HG03521 (cell line): ENCODE measurements around the gene PLA2G10.
A peak's percentile ranks its signal among the peaks of the same experiment; 100 is the strongest.
"Not testable (repeated sequence)": the region's sequence is repeated elsewhere in the genome, so short reads cannot be mapped to it uniquely, and the experiment has no call there.

Experiments
- ATAC-seq: cut with Tn5 transposase; IDR thresholded peaks from one replicate; pipeline ENCODE4 v1.9.1; 2021; ENCODE audit warnings: mild to moderate bottlenecking, moderate library complexity; ENCODE audit not compliant: unreplicated experiment

Gene PLA2G10

GRCh38 chr16:14667347-14668266, 26.5 kb downstream of the PLA2G10 start:
- no peak for ATAC-seq

DNA sequence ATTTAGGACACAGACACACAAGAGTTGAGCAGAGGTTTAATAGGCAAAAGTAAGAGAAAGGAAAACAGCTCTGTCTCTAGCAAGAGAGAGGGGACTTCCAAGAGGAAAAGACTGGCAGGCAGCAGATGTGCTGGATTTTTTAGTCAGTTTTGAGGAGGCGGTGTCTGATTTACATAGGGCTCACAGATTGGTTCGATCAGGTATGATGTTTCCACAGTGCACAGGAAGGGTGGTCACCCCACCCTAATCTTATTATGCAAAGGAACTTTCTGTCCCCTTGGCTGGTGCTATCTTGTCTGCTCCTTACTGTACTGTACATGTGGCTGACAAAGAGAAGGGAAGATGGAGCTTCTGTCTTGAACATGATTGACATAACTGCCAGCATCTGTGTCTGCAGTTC, 36.0 kb downstream of the PLA2G10 start:
- no peak for ATAC-seq

GRCh38 chr16:14652726-14653125, 41.4 kb downstream of the PLA2G10 start:
- no peak for ATAC-seq

DNA sequence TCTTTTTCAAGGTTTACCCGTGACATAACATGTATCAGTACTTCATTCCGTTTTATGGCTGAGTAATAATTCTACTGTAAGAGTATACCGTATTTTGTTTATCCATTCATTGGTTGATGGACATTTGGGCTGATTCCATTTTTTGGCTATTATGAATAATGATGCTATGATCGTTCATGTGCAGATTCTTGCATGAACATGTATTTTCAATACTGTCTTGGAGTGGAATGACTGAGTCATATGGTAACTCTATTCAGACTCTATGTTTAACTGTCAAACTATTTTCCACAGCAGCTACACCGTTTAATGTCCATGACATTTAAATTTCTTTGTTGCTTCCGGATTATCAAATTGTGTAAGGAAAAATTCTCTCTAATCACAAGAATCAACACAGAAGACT, 43.5 kb downstream of the PLA2G10 start:
- no peak for ATAC-seq

GRCh38 chr16:14649816-14650215, 44.3 kb downstream of the PLA2G10 start:
- ATAC-seq = no peak

DNA sequence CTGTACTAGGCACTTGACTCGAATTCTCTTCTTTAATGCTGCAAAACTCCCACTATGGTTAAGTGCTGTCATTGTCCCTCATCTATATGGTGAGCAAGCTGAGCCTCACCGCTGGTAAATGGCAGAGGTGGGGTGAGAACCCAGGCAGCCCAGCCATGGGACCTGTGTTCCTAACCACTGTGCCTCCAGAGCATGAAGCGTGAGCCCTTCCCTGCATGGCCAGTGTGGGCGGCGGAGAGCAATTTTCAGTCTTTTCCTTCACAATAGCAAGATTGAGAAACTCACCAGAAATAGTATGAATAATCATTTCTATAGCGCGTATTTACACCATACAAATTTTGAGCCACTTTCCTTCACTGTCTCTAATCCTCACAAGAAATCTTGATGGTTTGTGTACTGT, 52.2 kb downstream of the PLA2G10 start:
- no peak for ATAC-seq

GRCh38 chr16:14641206-14641605, 52.9 kb downstream of the PLA2G10 start:
- ATAC-seq = no peak

GRCh38 chr16:14640538-14640937, 53.6 kb downstream of the PLA2G10 start:
- no peak for ATAC-seq

GRCh38 chr16:14636951-14637240, 57.2 kb downstream of the PLA2G10 start:
- ATAC-seq = not testable (repeated sequence)

- ATAC-seq = not testable (repeated sequence)
Measured at GRCh38 chr16:14636179-14636950, 57.7 kb downstream of the PLA2G10 start.

- ATAC-seq = no peak
Measured at GRCh38 chr16:14635395-14636165, 58.5 kb downstream of the PLA2G10 start.

GRCh38 chr16:14634389-14634725, 59.8 kb downstream of the PLA2G10 start:
- ATAC-seq = no peak

GRCh38 chr16:14632693-14633569, 61.2 kb downstream of the PLA2G10 start, which contains the start of gene BFAR:
Gene BFAR (plus strand): TSS chr16:14632951. CDS start chr16:14644347, 11,396 bp downstream.
- ATAC-seq = peak; percentile 78

- ATAC-seq = not testable (repeated sequence)
Measured at GRCh38 chr16:14630620-14631330, 63.3 kb downstream of the PLA2G10 start.

- peak; percentile 40 for ATAC-seq
Measured at GRCh38 chr16:14629919-14630619, 64.0 kb downstream of the PLA2G10 start, which contains the start of gene PARN. Gene PARN (minus strand): TSS chr16:14630260. CDS start chr16:14630125, 135 bp downstream.

DNA sequence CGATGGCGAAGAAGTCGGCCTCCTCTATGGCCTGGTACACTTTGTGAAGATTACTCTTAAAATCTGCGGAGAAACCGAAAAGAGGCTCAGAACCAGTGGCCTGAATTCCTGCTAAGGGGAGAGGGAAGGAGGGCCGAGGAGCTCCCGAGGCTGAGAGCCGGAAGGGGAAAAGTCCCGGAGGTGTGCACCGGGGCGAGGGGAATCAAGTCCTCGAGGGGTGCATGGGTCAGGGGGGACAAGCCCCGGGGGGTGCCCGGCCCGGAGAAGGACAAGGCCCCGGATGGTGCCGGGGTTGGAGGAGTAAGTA, 64.5 kb downstream of the PLA2G10 start:
- ATAC-seq = no peak

DNA sequence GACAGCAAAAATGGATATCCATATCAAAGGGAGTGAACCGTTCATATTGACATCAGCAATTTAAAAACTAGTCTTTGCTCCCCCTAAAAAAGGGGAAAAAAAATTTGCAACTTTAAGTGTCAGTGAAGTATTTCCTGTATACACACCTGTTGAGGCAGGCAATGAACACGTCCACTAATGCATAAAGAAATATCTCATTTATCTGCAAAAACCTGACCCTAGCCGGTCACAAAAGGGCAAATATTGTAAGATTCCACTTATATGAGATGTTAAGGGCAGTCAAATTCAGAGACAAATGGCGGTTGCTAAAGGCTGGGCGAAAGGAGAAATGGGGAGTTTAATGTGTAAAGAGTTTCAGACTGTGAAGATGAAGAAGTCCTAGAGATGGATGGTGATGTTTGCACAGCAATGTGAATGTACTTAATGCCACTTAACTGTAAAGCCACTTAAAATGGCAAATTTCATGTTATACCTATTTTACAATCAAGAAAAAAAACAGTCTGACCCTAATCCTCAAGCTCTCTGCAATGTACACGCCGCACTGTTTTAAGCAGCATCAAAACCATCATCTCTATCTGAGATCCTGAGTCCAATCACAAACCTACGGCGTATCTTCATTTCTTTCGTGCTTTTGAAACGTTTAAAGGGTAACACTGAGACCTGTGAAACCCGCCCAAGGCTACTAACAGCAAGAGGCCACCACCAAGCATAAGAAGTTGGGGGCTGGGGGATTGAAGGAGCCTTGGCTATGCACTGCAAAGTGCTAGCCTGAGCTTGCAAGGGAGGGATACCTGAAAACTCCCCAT, 65.1 kb downstream of the PLA2G10 start:
- ATAC-seq = no peak

GRCh38 chr16:14627078-14627477, 67.0 kb downstream of the PLA2G10 start:
- no peak for ATAC-seq
